T-helper 2 cell treated with Interferon-gamma antibody and Interleukin-4, amounts not matched to agents 5 μg/mL and 100 μg/mL, for 36 hours (primary cell): ENCODE results near the gene FLNC.

ENCODE experiments used
- DNase-seq: peaks from one replicate; pipeline ENCODE4 v3.0.0; 2021; ENCODE audit warnings: low spot score
- H3K27ac Mint-ChIP-seq: one replicate; pipeline ENCODE4 v1.8.0; 2021; ENCODE audit warnings: mild to moderate bottlenecking, mixed read lengths
- H3K27me3 Mint-ChIP-seq: one replicate; pipeline ENCODE4 v1.8.0; 2021; ENCODE audit warnings: low read depth, mixed read lengths
- H3K36me3 Mint-ChIP-seq: one replicate; pipeline ENCODE4 v1.8.0; 2021; ENCODE audit warnings: low read depth, mixed read lengths
- H3K4me1 Mint-ChIP-seq: one replicate; pipeline ENCODE4 v1.8.0; 2021; ENCODE audit warnings: low read depth, mixed read lengths
- H3K4me3 Mint-ChIP-seq: one replicate; pipeline ENCODE4 v1.8.0; 2022; ENCODE audit warnings: mild to moderate bottlenecking, moderate library complexity, mixed read lengths
- H3K9me3 Mint-ChIP-seq: one replicate; pipeline ENCODE4 v1.8.0; 2021; ENCODE audit warnings: mixed read lengths

The FLNC gene

GRCh38 chr7:128899392-128899791 lies 69.2 kb downstream of the FLNC start:
- H3K4me1 Mint-ChIP-seq: no peaks in the 10 kb centered on the region
- H3K36me3 Mint-ChIP-seq: no peaks in the 10 kb centered on the region
- peaks cover 8% of the 10 kb centered on the region for H3K27me3 Mint-ChIP-seq
- no peak for DNase-seq
- peaks cover 5% of the 10 kb centered on the region for H3K9me3 Mint-ChIP-seq
- H3K4me3 Mint-ChIP-seq: no peak overlapping the region
- H3K27ac Mint-ChIP-seq: no peak overlapping the region

GRCh38 chr7:128900237-128900636 lies 70.0 kb downstream of the FLNC start:
- no peak overlapping the region for H3K4me3 Mint-ChIP-seq
- no peak overlapping the region for H3K27ac Mint-ChIP-seq
- DNase-seq: no peak
- no peaks in the 10 kb centered on the region for H3K4me1 Mint-ChIP-seq
- H3K27me3 Mint-ChIP-seq: peaks cover 8% of the 10 kb centered on the region
- H3K9me3 Mint-ChIP-seq: peaks cover 5% of the 10 kb centered on the region
- no peaks in the 10 kb centered on the region for H3K36me3 Mint-ChIP-seq

- H3K36me3 Mint-ChIP-seq: no peaks in the 10 kb centered on the region
- H3K27ac Mint-ChIP-seq: no peak overlapping the region
- no peak overlapping the region for H3K4me3 Mint-ChIP-seq
- peaks cover 5% of the 10 kb centered on the region for H3K9me3 Mint-ChIP-seq
- no peaks in the 10 kb centered on the region for H3K4me1 Mint-ChIP-seq
- peaks cover 7% of the 10 kb centered on the region for H3K27me3 Mint-ChIP-seq
- no peak for DNase-seq
Observed at GRCh38 chr7:128902761-128903585, 72.8 kb downstream of the FLNC start.

GRCh38 chr7:128903621-128904361 lies 73.6 kb downstream of the FLNC start:
- no peak for DNase-seq
- Mint-ChIP-seq H3K9me3 (no peaks in the 10 kb centered on the region), H3K4me1 (no peaks in the 10 kb centered on the region), H3K4me3 (no peak overlapping the region), H3K27ac (no peak overlapping the region), H3K27me3 (peaks cover 11% of the 10 kb centered on the region), H3K36me3 (no peaks in the 10 kb centered on the region)

- no peaks in the 10 kb centered on the region for H3K9me3 Mint-ChIP-seq
- no peak overlapping the region for H3K4me3 Mint-ChIP-seq
- H3K4me1 Mint-ChIP-seq: no peaks in the 10 kb centered on the region
- H3K27me3 Mint-ChIP-seq: peaks cover 19% of the 10 kb centered on the region
- no peak for DNase-seq
- H3K27ac Mint-ChIP-seq: no peak overlapping the region
- no peaks in the 10 kb centered on the region for H3K36me3 Mint-ChIP-seq
Observed at GRCh38 chr7:128904381-128905197, 74.4 kb downstream of the FLNC start.

GRCh38 chr7:128906001-128906765 lies 76.0 kb downstream of the FLNC start:
- H3K4me3 Mint-ChIP-seq: no peak overlapping the region
- no peaks in the 10 kb centered on the region for H3K4me1 Mint-ChIP-seq
- no peak overlapping the region for H3K27ac Mint-ChIP-seq
- H3K9me3 Mint-ChIP-seq: no peaks in the 10 kb centered on the region
- H3K27me3 Mint-ChIP-seq: peaks cover 31% of the 10 kb centered on the region
- H3K36me3 Mint-ChIP-seq: no peaks in the 10 kb centered on the region
- DNase-seq: no peak

- Mint-ChIP-seq H3K9me3 (no peaks in the 10 kb centered on the region), H3K4me1 (no peaks in the 10 kb centered on the region), H3K36me3 (no peaks in the 10 kb centered on the region), H3K4me3 (no peak overlapping the region), H3K27me3 (peaks cover 36% of the 10 kb centered on the region), H3K27ac (no peak overlapping the region)
- DNase-seq: no peak
Observed at GRCh38 chr7:128906766-128907559, 76.8 kb downstream of the FLNC start.
